Suprapubic skin (tissue), 3 donors: Measurements from ENCODE around the gene KIRREL3.

Experiments
- CTCF ChIP-seq, 2 donors: fragments of 200-600 bp in 1 of 2; fragments of 450-650 bp in 1 of 2; sonication (generic) in 1 of 2; IDR thresholded peaks; one replicate each; pipeline ENCODE4 v1.5.1; 2016 to 2019; ENCODE audit warnings: antibody characterized with exemption in 2 of 2, mild to moderate bottlenecking in 1 of 2, moderate library complexity in 1 of 2
- POLR2AphosphoS5 ChIP-seq, 3 donors: sonication (generic); formaldehyde crosslinking; IDR thresholded peaks; one replicate each; pipeline ENCODE4 v1.6.1; 2017; ENCODE audit warnings: antibody characterized with exemption in 3 of 3

- TF ChIP-seq POLR2AphosphoS5 (IDR thresholded peaks at IDR 0.05) = no peak
- no peak for TF ChIP-seq CTCF (IDR thresholded peaks at IDR 0.05)
Measured at GRCh38 chr11:126754591-126755426, 245.8 kb downstream of the KIRREL3 start.
